HG02571 (cell line): ENCODE measurements around the gene NEK1.
"Not testable (repeated sequence)": the region's sequence is repeated elsewhere in the genome, so short reads cannot be mapped to it uniquely, and the experiment has no call there.

Experiments
- ATAC-seq: cut with Tn5 transposase; IDR thresholded peaks from one replicate; pipeline ENCODE4 v1.9.1; 2021; ENCODE audit warnings: mild to moderate bottlenecking, moderate library complexity; ENCODE audit not compliant: unreplicated experiment

NEK1 gene

DNA sequence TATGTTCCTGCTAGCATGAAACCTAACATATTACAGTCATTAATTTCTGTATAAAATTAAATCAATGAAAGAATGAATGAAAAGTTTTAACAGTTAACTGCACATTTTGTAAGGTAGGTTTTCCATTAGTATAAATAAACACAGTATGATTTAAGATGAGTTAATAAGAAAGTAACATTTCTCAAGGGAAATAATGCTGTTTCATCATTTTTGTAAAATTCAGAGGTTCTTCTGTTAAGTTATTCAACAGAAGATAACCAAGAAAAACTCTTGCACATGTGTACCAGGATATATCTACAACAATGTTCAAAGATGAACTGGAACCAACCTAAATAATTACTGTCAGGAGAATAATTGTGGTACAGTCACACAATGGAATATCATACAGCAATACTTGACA is 88.6 kb downstream of the NEK1 start:
- no peak for ATAC-seq

- no peak for ATAC-seq
These were observed 101.8 kb downstream of the NEK1 start for GRCh38 chr4:169510617-169511016.

DNA sequence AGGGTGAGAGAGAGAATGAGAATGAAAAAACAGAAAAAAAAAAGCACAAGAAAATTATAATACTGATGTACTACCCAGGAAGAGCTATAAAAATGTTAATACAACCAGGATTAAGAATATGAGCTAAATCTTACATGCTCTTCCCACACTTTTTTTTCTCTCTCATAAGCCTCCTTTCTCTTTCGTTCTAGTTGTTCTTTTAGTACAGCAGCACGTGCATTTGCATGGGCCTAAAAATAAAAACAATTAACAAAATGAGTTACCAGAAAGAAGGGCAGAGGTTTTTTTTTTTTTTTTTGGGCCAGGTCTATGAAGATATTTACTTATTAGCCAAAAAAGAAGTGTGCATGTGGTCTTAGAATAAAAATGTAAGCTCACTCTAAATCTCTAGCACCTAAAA is 105.5 kb downstream of the NEK1 start:
- no peak for ATAC-seq

DNA sequence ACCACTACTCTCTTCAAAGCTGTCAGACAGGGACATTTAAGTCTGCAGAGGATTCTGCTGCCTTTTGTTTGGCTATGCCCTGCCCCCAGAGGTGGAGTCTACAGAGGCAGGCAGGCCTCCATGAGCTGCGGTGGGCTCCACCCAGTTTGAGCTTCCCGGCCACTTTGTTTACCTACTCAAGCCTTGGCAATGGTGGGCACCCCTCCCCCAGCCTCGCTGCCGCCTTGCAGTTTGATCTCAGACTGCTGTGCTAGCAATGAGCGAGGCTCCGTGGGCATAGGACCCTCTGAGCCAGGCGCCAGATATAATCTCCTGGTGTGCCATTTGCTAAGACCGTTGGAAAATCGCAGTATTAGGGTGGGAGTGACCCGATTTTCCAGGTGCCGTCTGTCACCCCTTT is 112.5 kb downstream of the NEK1 start:
- ATAC-seq: not testable (repeated sequence)

DNA sequence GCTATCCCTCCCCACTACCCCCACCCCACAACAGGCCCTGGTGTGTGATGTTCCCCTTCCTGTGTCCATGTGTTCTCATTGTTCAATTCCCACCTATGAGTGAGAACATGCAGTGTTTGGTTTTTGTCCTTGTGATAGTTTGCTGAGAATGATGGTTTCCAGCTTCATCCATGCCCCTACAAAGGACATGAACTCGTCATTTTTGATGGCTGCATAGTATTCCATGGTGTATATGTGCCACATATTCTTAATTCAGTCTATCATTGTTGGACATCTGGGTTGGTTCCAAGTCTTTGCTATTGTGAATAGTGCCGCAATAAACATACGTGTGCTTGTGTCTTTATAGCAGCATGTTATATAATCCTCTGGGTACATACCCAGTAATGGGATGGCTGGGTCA is 118.1 kb downstream of the NEK1 start:
- not testable (repeated sequence) for ATAC-seq

- no peak for ATAC-seq
These were observed 119.2 kb downstream of the NEK1 start for GRCh38 chr4:169493164-169493524.

DNA sequence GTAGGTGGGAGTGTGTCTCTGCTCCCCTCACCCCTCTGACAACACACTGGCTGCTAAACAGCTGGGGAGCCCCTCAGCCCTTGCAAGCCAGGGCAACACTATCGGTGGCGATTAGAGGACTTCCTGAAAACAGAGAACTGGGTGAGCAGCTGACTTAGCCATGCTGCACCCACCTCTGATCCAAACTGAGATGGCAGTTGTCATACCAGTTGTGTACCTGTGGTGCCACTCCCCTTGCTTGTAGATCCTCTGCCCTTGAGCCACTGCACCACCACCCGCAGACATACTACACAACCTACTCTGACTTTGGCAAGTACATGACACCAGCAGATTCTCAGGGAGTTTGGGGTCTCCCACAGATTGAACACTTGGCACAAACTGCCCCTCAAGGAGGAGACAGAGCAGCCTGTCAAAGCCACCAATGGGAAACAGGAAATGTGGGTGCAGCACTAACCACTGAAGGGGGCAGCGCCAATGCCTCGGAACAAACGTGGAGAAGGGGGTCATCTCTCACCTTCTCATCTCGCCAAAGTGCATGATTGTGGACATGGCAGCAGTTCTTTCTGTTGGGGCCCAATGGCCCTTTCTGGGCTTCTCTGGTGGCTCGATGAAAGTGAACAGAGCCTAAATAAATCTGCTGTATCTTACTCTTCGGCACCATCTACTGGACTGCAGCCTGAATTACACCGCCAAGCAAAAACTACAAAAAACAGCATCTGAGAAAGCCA is 119.8 kb downstream of the NEK1 start:
- ATAC-seq: no peak

GRCh38 chr4:169491211-169491610 is 121.2 kb downstream of the NEK1 start:
- ATAC-seq: no peak

- no peak for ATAC-seq
These were observed 123.1 kb downstream of the NEK1 start for GRCh38 chr4:169489306-169489705.

DNA sequence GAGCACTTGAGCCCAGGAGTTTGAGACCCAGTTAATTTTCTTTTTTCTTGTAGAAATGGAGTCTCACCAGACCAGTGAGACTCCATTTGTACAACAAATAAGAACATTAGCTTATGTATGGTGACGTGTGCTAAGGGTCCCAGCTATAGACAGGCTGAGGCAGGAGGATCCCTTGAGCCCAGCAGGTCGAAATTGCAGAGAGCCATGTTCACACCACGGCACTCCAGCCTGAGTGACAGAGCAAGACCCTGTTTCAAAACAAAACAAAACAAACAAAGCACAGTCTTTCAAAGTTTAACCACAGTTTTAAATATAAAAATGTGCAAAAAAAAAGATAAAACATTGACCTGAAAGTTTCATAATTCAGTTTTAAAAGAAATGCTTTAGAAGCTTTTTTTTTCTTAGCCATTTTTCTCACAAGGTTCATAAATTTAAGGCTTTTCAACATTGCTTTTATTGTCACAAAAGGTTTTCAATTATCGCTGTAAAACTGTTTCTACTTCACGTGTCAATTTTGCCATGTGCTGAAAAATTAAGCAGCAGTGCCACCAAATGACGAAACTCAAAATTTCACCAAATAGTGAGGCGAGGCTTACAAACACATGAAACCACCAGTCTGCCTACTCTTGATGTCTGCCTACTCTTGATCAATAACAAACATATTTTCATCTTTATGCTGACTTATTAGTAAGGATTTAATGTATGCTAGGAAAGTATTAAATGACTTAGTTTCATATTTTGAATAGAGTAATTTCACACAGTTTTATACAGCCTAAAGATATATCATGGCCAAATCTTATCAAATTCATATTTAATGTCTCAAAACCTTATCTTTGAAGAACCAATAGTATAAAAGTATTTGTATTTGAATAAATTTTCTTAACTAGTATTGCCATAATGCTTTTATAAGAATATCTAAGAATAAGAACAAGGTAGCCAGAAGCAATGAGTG is 126.3 kb downstream of the NEK1 start:
- peak; percentile 77 for ATAC-seq

DNA sequence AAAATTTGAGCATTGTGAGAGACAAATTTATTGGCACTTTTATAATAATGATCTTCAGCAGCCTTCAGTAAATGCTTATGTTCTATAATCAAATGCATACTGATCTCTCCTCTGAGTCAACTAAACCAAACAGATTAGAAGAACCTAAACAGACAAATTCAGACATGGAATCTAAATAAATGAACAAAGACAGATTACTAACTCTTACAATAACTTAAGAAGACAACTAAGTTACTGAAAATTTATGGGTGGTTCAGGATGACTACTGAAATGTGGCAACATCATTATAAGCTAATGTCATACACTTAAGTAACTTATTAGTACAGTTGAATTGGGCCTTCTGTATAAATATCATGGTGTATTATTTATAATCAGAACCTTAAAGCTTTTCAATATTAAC is 127.3 kb downstream of the NEK1 start:
- no peak for ATAC-seq

DNA sequence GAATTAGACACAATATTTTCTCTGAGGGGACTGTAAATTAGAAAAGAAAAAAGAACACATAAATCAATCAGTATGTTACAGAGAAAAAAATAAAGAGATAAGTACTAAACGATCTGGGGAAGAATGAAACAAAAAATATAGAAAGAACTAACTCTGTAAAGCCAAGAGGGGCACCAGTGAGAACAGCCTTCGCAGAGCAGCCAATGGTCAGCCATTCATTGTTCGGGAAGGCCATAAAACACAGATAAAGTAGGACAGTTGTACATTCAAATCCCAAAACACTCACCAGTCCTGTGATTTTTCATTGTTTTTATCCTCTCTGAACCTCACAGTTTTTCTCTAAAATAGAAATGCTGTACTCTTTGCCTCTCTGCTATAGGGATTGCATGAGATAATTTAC is 127.9 kb downstream of the NEK1 start:
- ATAC-seq: no peak

GRCh38 chr4:169464080-169464479 is 148.3 kb downstream of the NEK1 start:
- no peak for ATAC-seq

DNA sequence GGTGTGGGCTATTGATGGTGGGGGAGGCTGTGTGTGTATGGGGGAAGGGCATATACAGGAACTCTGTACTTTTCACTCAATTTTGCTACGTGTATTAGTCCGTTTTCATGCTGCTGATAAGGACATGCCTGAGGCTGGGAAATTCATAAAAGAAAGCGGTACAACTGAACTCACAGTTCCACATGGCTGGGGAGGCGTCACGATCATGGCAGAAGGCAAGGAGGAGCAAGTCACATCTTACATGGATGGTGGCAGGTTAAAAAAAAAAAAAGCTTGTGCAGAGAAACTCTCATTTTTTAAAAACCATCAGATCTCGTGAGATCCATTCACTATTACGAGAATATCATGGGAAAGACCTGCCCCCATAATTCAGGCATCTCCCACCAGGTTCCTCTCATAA is 152.3 kb downstream of the NEK1 start:
- no peak for ATAC-seq

GRCh38 chr4:169458575-169458974 is 153.8 kb downstream of the NEK1 start:
- ATAC-seq: no peak

DNA sequence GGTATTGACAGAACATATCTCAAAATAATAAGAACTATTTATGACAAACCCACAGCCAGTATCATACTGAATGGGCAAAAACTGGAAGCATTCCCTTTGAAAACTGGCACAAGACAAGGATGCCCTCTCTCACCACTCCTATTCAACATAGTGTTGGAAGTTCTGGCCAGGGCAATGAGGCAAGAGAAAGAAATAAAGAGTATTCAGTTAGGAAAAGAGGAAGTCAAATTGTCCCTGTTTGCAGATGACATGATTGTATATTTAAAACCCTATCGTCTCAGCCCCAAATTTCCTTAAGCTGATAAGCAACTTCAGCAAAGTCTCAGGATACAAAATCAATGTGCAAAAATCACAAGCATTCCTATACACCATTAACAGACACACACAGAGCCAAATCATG is 159.7 kb downstream of the NEK1 start:
- ATAC-seq: not testable (repeated sequence)

- ATAC-seq: not testable (repeated sequence)
These were observed 163.4 kb downstream of the NEK1 start for GRCh38 chr4:169448935-169449334.

GRCh38 chr4:169446824-169447223 is 165.6 kb downstream of the NEK1 start:
- no peak for ATAC-seq

GRCh38 chr4:169443748-169444147 is 168.6 kb downstream of the NEK1 start:
- ATAC-seq: no peak

- ATAC-seq: no peak
These were observed 171.9 kb downstream of the NEK1 start for GRCh38 chr4:169440446-169440845.

- ATAC-seq: no peak
These were observed 173.1 kb downstream of the NEK1 start for GRCh38 chr4:169439244-169439643.

DNA sequence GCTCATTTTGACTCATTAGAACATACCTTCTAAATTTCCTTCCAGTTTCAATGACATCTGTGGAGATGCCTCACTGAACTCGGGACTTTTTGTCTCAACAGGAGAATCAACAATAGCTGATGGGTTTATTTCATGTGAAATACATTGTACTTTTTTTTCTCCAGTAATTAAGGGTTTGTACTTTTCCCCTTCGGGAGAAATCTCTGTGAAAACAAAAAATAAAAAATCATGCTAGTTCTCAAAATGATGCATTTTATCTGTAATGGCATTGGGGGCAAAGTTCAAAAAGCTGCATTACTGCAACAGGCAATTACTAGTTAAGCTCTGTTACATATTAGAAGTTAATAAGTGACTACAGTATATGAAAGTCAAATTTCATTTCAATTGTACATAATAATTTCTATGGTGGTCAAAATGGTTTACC is 174.3 kb downstream of the NEK1 start:
- ATAC-seq: peak; percentile 39
